SK-N-SH (cell line): Measurements from ENCODE around the gene VRK2. TPM values are rescaled to one million over a fixed set of nuclear protein-coding genes. Genes with fewer than 3 reads are reported as not detected.

Experiments used
- CTCF ChIA-PET: fragments of 300-600, 350-600 bp; formaldehyde crosslinking; extraction: SDS; loops from one replicate; lab custom pipeline; 2021; lab: Yijun Ruan, JAX
- POLR2A ChIA-PET: fragments of 350-600 bp; sonication (Branson Sonifier 250); formaldehyde crosslinking; extraction: SDS; loops from one replicate; lab custom pipeline; 2020; ENCODE audit warnings: antibody characterized with exemption, inconsistent platforms; lab: Yijun Ruan, JAX
- DNase-seq: peaks from one replicate; pipeline ENCODE4 v3.0.0; 2012
- H2AFZ ChIP-seq: fragments of 200-600 bp; sonication (generic); 2 replicates; pipeline ENCODE4 v1.8.1; 2016; ENCODE audit warnings: antibody characterized with exemption, mild to moderate bottlenecking, low read depth
- H3F3A ChIP-seq: fragments of 200-600 bp; sonication (generic); replicated peaks from 2 replicates; pipeline ENCODE3; 2016; ENCODE audit warnings: antibody characterized with exemption, mild to moderate bottlenecking; ENCODE audit not compliant: insufficient read depth
- H3K27ac ChIP-seq, 2 experiments: fragments of 200-500 bp in 1 of 2; fragments of 200-600 bp in 1 of 2; sonication (Bioruptor generic) in 1 of 2; sonication (generic), shearing (Covaris generic) in 1 of 2; 2 replicates each; pipeline versions ENCODE4 v1.5.1 to v1.6.1; 2014 to 2016; ENCODE audit warnings: low read depth in 2 of 2, inconsistent platforms in 1 of 2, low read length in 1 of 2, mild to moderate bottlenecking in 1 of 2, mixed read lengths in 1 of 2
- H3K27me3 ChIP-seq: fragments of 200-600 bp; sonication (generic), shearing (Covaris generic); 2 replicates; pipeline ENCODE4 v1.6.1; 2016; ENCODE audit warnings: mixed run types; ENCODE audit not compliant: insufficient read depth
- H3K36me3 ChIP-seq, 2 experiments: fragments of 200-500 bp in 1 of 2; fragments of 200-600 bp in 1 of 2; sonication (Bioruptor generic) in 1 of 2; sonication (generic) in 1 of 2; replicated peaks in 1 of 2; 2 replicates each; pipeline versions ENCODE3 to v1.5.1; 2014 to 2016; ENCODE audit warnings: low read length in 1 of 2, mild to moderate bottlenecking in 1 of 2; ENCODE audit not compliant: insufficient read depth in 2 of 2, control insufficient read depth in 1 of 2
- H3K4me1 ChIP-seq, 2 experiments: fragments of 200-500 bp in 1 of 2; fragments of 200-600 bp in 1 of 2; sonication (Bioruptor generic) in 1 of 2; sonication (generic), shearing (Covaris generic) in 1 of 2; 2 replicates each; pipeline versions ENCODE4 v1.5.1 to v1.6.1; 2014 to 2016; ENCODE audit warnings: low read depth in 1 of 2, low read length in 1 of 2, mixed run types in 1 of 2; ENCODE audit not compliant: insufficient read depth in 2 of 2, control insufficient read depth in 1 of 2
- H3K4me2 ChIP-seq: fragments of 200-600 bp; sonication (generic), shearing (Covaris generic); 2 replicates; pipeline ENCODE4 v1.6.1; 2017; ENCODE audit warnings: mixed run types
- H3K4me3 ChIP-seq, 2 experiments: fragments of 200-500 bp in 1 of 2; fragments of 200-600 bp in 1 of 2; sonication (Bioruptor generic) in 1 of 2; sonication (generic), shearing (Covaris generic) in 1 of 2; 2 replicates each; pipeline versions ENCODE4 v1.5.1 to v1.8.1; 2014 to 2016; ENCODE audit warnings: low read depth in 2 of 2, inconsistent platforms in 1 of 2, low read length in 1 of 2, mild to moderate bottlenecking in 1 of 2, mixed read lengths in 1 of 2, moderate library complexity in 1 of 2
- H3K79me2 ChIP-seq: fragments of 200-600 bp; sonication (generic); 2 replicates; pipeline ENCODE4 v1.8.1; 2017; ENCODE audit warnings: mild to moderate bottlenecking; ENCODE audit not compliant: insufficient read depth
- H3K9ac ChIP-seq: fragments of 200-600 bp; sonication (generic); 2 replicates; pipeline ENCODE4 v1.6.1; 2017; ENCODE audit warnings: mixed run types
- H3K9me2 ChIP-seq: fragments of 200-600 bp; sonication (generic); 2 replicates; pipeline ENCODE4 v1.6.1; 2017; ENCODE audit warnings: mixed run types
- H3K9me3 ChIP-seq: fragments of 200-600 bp; sonication (generic); 2 replicates; pipeline ENCODE4 v1.6.1; 2017; ENCODE audit warnings: mixed run types, mild to moderate bottlenecking, moderate library complexity
- H4K20me1 ChIP-seq: fragments of 200-600 bp; sonication (generic); 2 replicates; pipeline ENCODE4 v1.6.1; 2017; ENCODE audit warnings: mild to moderate bottlenecking, mixed run types; ENCODE audit not compliant: insufficient read depth
- ELF1 ChIP-seq: IDR thresholded peaks from 2 replicates; pipeline ENCODE4 v1.4.0; 2012
- EP300 ChIP-seq, 2 experiments: IDR thresholded peaks; 2 replicates each; pipeline versions ENCODE4 v1.4.0 to v1.6.1; 2012; ENCODE audit warnings: borderline replicate concordance in 1 of 2, low read depth in 1 of 2, low read length in 1 of 2
- EZH2phosphoT487 ChIP-seq: fragments of 200-600 bp; sonication (generic); IDR thresholded peaks from 2 replicates; pipeline ENCODE4 v1.6.1; 2017; ENCODE audit warnings: low read depth, mixed run types, mild to moderate bottlenecking, antibody characterized with exemption, moderate library complexity, borderline replicate concordance
- FOSL2 ChIP-seq: IDR thresholded peaks from 2 replicates; pipeline ENCODE4 v1.4.0; 2012; ENCODE audit warnings: low read depth, mild to moderate bottlenecking, moderate library complexity, borderline replicate concordance
- FOXJ3 ChIP-seq: sonication (generic); formaldehyde crosslinking; IDR thresholded peaks from 2 replicates; pipeline ENCODE4 v1.5.1; 2020; ENCODE audit warnings: mild to moderate bottlenecking, missing genetic modification reagents
- FOXM1 ChIP-seq: IDR thresholded peaks from 2 replicates; pipeline ENCODE4 v1.4.0; 2012; ENCODE audit warnings: low read depth, mild to moderate bottlenecking
- GABPA ChIP-seq: IDR thresholded peaks from 2 replicates; pipeline ENCODE4 v1.4.0; 2012; ENCODE audit warnings: low read depth, mild to moderate bottlenecking
- MEF2A ChIP-seq: IDR thresholded peaks from 2 replicates; pipeline ENCODE4 v1.4.0; 2012; ENCODE audit warnings: low read depth, borderline replicate concordance
- NFIC ChIP-seq: IDR thresholded peaks from 2 replicates; pipeline ENCODE4 v1.4.0; 2012; ENCODE audit warnings: borderline replicate concordance
- PBX3 ChIP-seq: IDR thresholded peaks from 2 replicates; pipeline ENCODE4; 2012
- POLR2AphosphoS5 ChIP-seq: IDR thresholded peaks from 2 replicates; pipeline ENCODE4 v1.6.1; 2012; ENCODE audit warnings: low read depth, low read length
- RCOR1 ChIP-seq: fragments of 150-350 bp; IDR thresholded peaks from 2 replicates; pipeline ENCODE4 v1.6.1; 2017; ENCODE audit warnings: antibody characterized with exemption, low read length
- RFX5 ChIP-seq: IDR thresholded peaks from 2 replicates; pipeline ENCODE4 v1.6.1; 2012; ENCODE audit warnings: mild to moderate bottlenecking, improper control_type of control experiment, low read length
- RXRA ChIP-seq: IDR thresholded peaks from 2 replicates; pipeline ENCODE4 v1.4.0; 2012; ENCODE audit warnings: low read depth, mild to moderate bottlenecking, borderline replicate concordance
- SIN3A ChIP-seq: IDR thresholded peaks from 2 replicates; pipeline ENCODE4 v1.6.1; 2012; ENCODE audit warnings: low read depth, mild to moderate bottlenecking, low read length, moderate library complexity, borderline replicate concordance
- TAF1 ChIP-seq: IDR thresholded peaks from 2 replicates; pipeline ENCODE4 v1.6.1; 2012; ENCODE audit warnings: low read depth, mild to moderate bottlenecking, low read length, moderate library complexity, borderline replicate concordance
- YY1 ChIP-seq: IDR thresholded peaks from 2 replicates; pipeline ENCODE4 v1.4.0; 2012; ENCODE audit warnings: low read depth, mild to moderate bottlenecking
- ZBTB33 ChIP-seq: IDR thresholded peaks from 2 replicates; pipeline ENCODE4 v1.4.0; 2012; ENCODE audit warnings: low read depth, borderline replicate concordance
- WGBS: methylation state at CpG from one replicate; pipeline ENCODE4 v1.1.6; 2017; ENCODE audit warnings: low lambda C conversion rate; 5-methylcytosine and 5-hydroxymethylcytosine counted together
- polyA plus RNA-seq, 3 experiments: library from polyadenylated mRNA; depleted of rRNA; stranded (reverse); fragments of >200 nt; gene quantifications; 2 replicates each; pipeline ENCODE4 v1.2.3, GENCODE V29; 2012
- TF ChIP-seq, protein P1 (sequence below): IDR thresholded peaks from 2 replicates; pipeline ENCODE4 v1.4.0; 2012; ENCODE audit warnings: low read depth

The VRK2 gene
- polyA plus RNA-seq, 1 of the 3 experiments (the other 2 are of a cell fraction): not detected

DNA sequence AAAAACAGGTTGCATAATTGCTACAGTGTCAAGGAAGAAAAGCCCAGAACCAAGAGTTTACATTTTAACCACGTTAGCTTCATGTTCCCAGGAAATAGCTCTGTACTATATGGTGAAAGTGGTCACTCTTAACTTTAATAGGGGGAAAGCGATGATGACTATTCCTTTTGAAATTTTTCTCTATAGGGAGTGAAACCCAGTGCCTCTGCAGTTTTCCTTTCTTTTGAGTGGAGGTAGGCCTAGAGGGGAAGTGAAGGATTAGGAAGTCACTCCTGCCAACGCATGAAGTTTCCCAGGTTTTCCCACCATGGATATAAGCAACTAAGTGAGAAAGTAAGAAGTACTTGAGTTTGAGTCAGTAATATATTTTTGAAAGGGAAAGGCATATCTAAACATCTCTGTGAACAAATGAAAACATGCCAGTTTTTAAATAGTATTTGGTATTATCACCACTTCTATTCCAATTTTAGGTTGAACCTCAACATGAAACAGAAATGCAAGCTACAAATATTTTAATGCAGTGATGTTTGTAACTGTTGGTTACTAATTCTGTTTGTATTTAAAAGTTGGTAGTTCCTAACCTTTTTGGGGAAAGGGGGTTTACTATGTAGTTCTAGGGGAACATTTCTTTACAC lies 91.9 kb downstream of the VRK2 start (continued):
- no peak for TF ChIP-seq ZBTB33
- no peak for TF ChIP-seq GABPA
- peak; percentile 65 for TF ChIP-seq NFIC
- TF ChIP-seq SIN3A: no peak
- TF ChIP-seq, protein P1, sequence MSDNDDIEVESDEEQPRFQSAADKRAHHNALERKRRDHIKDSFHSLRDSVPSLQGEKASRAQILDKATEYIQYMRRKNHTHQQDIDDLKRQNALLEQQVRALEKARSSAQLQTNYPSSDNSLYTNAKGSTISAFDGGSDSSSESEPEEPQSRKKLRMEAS: no peak
- TF ChIP-seq EZH2phosphoT487: no peak
- peak; percentile 70 for TF ChIP-seq PBX3
- TF ChIP-seq, all 33 proteins: peak for 8

DNA sequence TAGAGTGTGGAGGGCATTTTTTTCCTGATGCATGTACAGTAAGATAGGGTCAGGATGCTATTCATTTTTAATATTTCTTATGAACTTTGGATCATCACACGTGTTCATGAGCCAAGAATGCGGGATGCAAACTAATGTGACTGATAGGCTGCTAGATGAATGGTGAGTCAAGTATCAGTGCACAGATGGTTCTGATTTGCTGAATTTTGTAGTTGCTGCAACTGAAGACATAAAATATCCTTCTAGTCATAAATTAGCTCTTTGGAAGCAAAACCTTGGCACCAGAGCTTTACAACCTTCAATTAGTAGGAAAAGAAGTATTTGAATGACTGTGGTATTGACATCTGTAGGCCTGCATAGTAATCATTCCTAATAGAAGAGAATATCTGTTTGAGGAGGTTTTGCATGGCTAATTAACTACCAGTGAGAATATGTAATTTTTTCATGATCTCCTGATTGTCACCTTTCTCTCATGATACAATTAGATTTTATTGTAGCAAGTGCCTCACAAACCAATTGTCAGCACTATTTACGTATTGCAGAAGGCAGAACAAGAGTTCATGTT lies 94.0 kb downstream of the VRK2 start:
- Histone ChIP-seq H3K9me2 (0 out of 2 replicates have a peak, but pooled peaks cover 5% of the 10 kb centered on the region), H2AFZ (no peak overlapping the region), H3K79me2 (no peaks in the 10 kb centered on the region), H3F3A (peaks cover 36% of the 10 kb centered on the region), H4K20me1 (no peaks in the 10 kb centered on the region), H3K27me3 (no peaks in the 10 kb centered on the region), H3K27ac (peak overlapping the region in 1 of 2 experiments; percentile 25; a peak in 2 of 4 replicates), H3K4me1 (peaks cover 9 to 13% of the 10 kb centered on the region in 2 experiments; a peak in 2 of 4 replicates), H3K4me3 (no peak overlapping the region), H3K36me3 (no peaks in the 10 kb centered on the region), H3K4me2 (no peak overlapping the region; the same call in 1 of the 2 replicates), H3K9ac (no peak overlapping the region), H3K9me3 (no peaks in the 10 kb centered on the region)
- DNase-seq: no peak
- ChIA-PET POLR2A (no interaction called here), CTCF (interaction anchor here (1.1 kb wide), 1 partner anchor 9 kb away, joined by 5 read pairs; no protein-coding TSS in a partner anchor)
- whole genome bisulfite sequencing: 40% methylated on average over 3 of the region's 3 CpGs
- peak; percentile 78 to 97; a peak in 3 of 4 replicates for TF ChIP-seq EP300 (IDR thresholded peaks at IDR 0.05; ENCODE audit: borderline replicate concordance in 1 of 2, low read depth in 1 of 2, low read length in 1 of 2)
- TF ChIP-seq RXRA: peak; percentile 84
- TF ChIP-seq FOXM1: peak; percentile 62; the same call in 1 of the 2 replicates
- TF ChIP-seq FOSL2: peak; percentile 87
- peak; percentile 11; the same call in 1 of the 2 replicates for TF ChIP-seq ELF1
- 0 out of 2 replicates have a peak, but pooled peaks have one; percentile 26 for TF ChIP-seq YY1
- no peak for TF ChIP-seq SIN3A
- TF ChIP-seq ZBTB33: peak; percentile 70
- peak; percentile 85; the same call in 1 of the 2 replicates for TF ChIP-seq MEF2A
- TF ChIP-seq, protein P1: peak; percentile 56
- no peak for TF ChIP-seq FOXJ3 (CRISPR knock-in tag)
- TF ChIP-seq NFIC: peak; percentile 99
- peak; percentile 98 for TF ChIP-seq PBX3
- TF ChIP-seq POLR2AphosphoS5: peak; percentile 92
- TF ChIP-seq RCOR1: no peak
- no peak for TF ChIP-seq RFX5
- TF ChIP-seq TAF1: no peak
